PC-3 (cell line): ENCODE results near the gene ACTMAP.

Experiments
- EZH2 ChIP-seq: fragments of 300-600 bp; sonication (generic); IDR thresholded peaks from one replicate; pipeline ENCODE4 v1.6.1; 2017; ENCODE audit warnings: antibody characterized with exemption, mild to moderate bottlenecking, low read length; ENCODE audit not compliant: unreplicated experiment
- EZH2phosphoT487 ChIP-seq: fragments of 300-600 bp; sonication (generic); IDR thresholded peaks from 2 replicates; pipeline ENCODE4 v1.6.1; 2018; ENCODE audit warnings: mild to moderate bottlenecking, antibody characterized with exemption, low read length, borderline replicate concordance
- TF ChIP-seq, protein P1 (sequence below): fragments of 300-600 bp; sonication (generic); conservative IDR thresholded peaks from 2 replicates; pipeline ENCODE4 v1.5.1; 2017; ENCODE audit warnings: antibody characterized with exemption, low read depth, mild to moderate bottlenecking, low read length

DNA sequence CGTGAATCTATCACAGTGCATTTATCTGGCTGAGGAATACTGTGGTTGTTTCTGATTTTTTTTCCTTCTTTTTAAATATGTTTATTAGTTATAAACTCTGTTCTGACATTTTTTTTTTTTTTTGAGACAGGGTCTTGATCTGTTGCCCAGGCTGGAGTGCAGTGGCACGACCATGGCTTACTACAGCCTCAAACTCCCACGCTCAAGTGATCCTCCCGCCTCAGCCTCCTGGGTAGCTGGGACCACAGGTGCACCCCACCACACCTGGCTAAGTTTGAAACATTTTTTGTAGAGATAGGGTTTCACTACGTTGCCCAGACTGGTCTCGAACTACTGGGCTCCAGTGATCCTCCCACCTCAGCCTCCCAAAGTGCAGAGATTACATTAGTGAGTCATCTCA is 53.3 kb downstream of the ACTMAP start:
- TF ChIP-seq EZH2 (no peak), EZH2phosphoT487 (no peak)
- TF ChIP-seq, protein P1, sequence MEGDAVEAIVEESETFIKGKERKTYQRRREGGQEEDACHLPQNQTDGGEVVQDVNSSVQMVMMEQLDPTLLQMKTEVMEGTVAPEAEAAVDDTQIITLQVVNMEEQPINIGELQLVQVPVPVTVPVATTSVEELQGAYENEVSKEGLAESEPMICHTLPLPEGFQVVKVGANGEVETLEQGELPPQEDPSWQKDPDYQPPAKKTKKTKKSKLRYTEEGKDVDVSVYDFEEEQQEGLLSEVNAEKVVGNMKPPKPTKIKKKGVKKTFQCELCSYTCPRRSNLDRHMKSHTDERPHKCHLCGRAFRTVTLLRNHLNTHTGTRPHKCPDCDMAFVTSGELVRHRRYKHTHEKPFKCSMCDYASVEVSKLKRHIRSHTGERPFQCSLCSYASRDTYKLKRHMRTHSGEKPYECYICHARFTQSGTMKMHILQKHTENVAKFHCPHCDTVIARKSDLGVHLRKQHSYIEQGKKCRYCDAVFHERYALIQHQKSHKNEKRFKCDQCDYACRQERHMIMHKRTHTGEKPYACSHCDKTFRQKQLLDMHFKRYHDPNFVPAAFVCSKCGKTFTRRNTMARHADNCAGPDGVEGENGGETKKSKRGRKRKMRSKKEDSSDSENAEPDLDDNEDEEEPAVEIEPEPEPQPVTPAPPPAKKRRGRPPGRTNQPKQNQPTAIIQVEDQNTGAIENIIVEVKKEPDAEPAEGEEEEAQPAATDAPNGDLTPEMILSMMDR, result no peak
